B cell (primary cell): ENCODE data around the gene NOTCH1. TPM values are rescaled to one million over a fixed set of nuclear protein-coding genes. Genes with fewer than 3 reads are reported as not detected.
"Not testable (repeated sequence)": the region's sequence is repeated elsewhere in the genome, so short reads cannot be mapped to it uniquely, and the experiment has no call there.

ENCODE experiments used
- ATAC-seq: fragments of 200-7000 bp; cut with Tn5 transposase; one replicate; pipeline ENCODE4 v1.10.0; 2021; ENCODE audit warnings: low read depth, mild to moderate bottlenecking, moderate number of reproducible peaks, moderate library complexity
- CTCF ChIA-PET: fragments of 350-600 bp; sonication (Branson Sonifier 250); formaldehyde crosslinking; loops from one replicate; lab custom pipeline; 2021; ENCODE audit warnings: antibody characterized with exemption, inconsistent platforms; lab: Charles Lee
- POLR2A ChIA-PET: fragments of 350-600 bp; sonication (Branson Sonifier 250); formaldehyde crosslinking; loops from one replicate; lab custom pipeline; 2021; ENCODE audit warnings: antibody characterized with exemption; lab: Charles Lee
- DNase-seq: peaks from one replicate; pipeline ENCODE4 v3.0.0; 2013
- H2AFZ ChIP-seq: 2 replicates; pipeline ENCODE4 v1.6.1; 2012; ENCODE audit warnings: mild to moderate bottlenecking, low read depth, low read length; ENCODE audit not compliant: insufficient read depth, poor library complexity, severe bottlenecking
- H3K27ac ChIP-seq, 2 donors: 1 replicate in 1 of 2; 2 replicates in 1 of 2; pipeline ENCODE4 v1.5.1; 2012 to 2013; ENCODE audit warnings: low read length in 2 of 2, mild to moderate bottlenecking in 2 of 2, moderate library complexity in 1 of 2
- H3K27me3 ChIP-seq, 4 experiments: fragments of 200-600 bp in 1 of 4; sonication (generic) in 1 of 4; replicated peaks in 1 of 4; 1 replicate in 2 of 4; 2 replicates in 2 of 4; pipeline versions ENCODE4 v1.6.1 to v1.7.0; 2013 to 2016; ENCODE audit warnings: low read length in 3 of 4, mild to moderate bottlenecking in 2 of 4, mixed read lengths in 1 of 4, moderate library complexity in 1 of 4; ENCODE audit not compliant: insufficient read depth in 4 of 4, control insufficient read depth in 3 of 4; ENCODE audit errors: control extremely low read depth in 1 of 4
- H3K36me3 ChIP-seq, 2 experiments: replicated peaks in 1 of 2; 1 replicate in 1 of 2; 2 replicates in 1 of 2; pipeline versions ENCODE4 v1.6.1 to v1.7.1; 2013; ENCODE audit warnings: low read length in 1 of 2; ENCODE audit not compliant: insufficient read depth in 2 of 2, control insufficient read depth in 1 of 2; ENCODE audit errors: control extremely low read depth in 1 of 2, extremely low read depth in 1 of 2
- H3K4me1 ChIP-seq, 2 donors: fragments of 200-600 bp in 1 of 2; sonication (generic) in 1 of 2; 1 replicate in 1 of 2; 2 replicates in 1 of 2; pipeline versions ENCODE4 v1.5.1 to v1.6.1; 2013 to 2017; ENCODE audit warnings: low read length in 2 of 2; ENCODE audit not compliant: control insufficient read depth in 2 of 2, insufficient read depth in 2 of 2
- H3K4me2 ChIP-seq: replicated peaks from 2 replicates; pipeline ENCODE3; 2012; ENCODE audit warnings: mild to moderate bottlenecking, low read depth, low read length; ENCODE audit not compliant: poor library complexity, severe bottlenecking
- H3K4me3 ChIP-seq, 5 experiments: fragments of 200-600 bp in 1 of 5; sonication (generic) in 1 of 5; 1 replicate in 3 of 5; 2 replicates in 2 of 5; pipeline versions ENCODE4 v1.5.1 to v1.7.0; 2011 to 2016; ENCODE audit warnings: low read length in 4 of 5, mild to moderate bottlenecking in 4 of 5, low read depth in 2 of 5, control low read depth in 1 of 5, moderate library complexity in 1 of 5; ENCODE audit not compliant: insufficient read depth in 1 of 5; ENCODE audit errors: control extremely low read depth in 1 of 5, extremely low read depth in 1 of 5
- H3K79me2 ChIP-seq: fragments of 200-600 bp; sonication (generic); one replicate; pipeline ENCODE4 v1.6.0; 2016; ENCODE audit warnings: low read length; ENCODE audit not compliant: control insufficient read depth, insufficient read depth
- H3K9ac ChIP-seq: fragments of 200-600 bp; sonication (generic); 2 replicates; pipeline ENCODE4 v1.6.1; 2017; ENCODE audit warnings: mild to moderate bottlenecking, low read length, moderate library complexity
- H3K9me3 ChIP-seq, 3 donors: one replicate each; pipeline versions ENCODE4 v1.6.1 to v1.7.1; 2013; ENCODE audit warnings: low read length in 2 of 3; ENCODE audit not compliant: control insufficient read depth in 2 of 3, insufficient read depth in 1 of 3; ENCODE audit errors: control extremely low read depth in 1 of 3
- H4K20me1 ChIP-seq: 2 replicates; pipeline ENCODE4 v1.6.0; 2012; ENCODE audit warnings: mild to moderate bottlenecking, low read length; ENCODE audit not compliant: insufficient read depth, control insufficient read depth, poor library complexity, severe bottlenecking
- H3K27ac Mint-ChIP-seq: one replicate; pipeline ENCODE4 v1.8.0; 2021; ENCODE audit warnings: mixed read lengths
- H3K27me3 Mint-ChIP-seq: one replicate; pipeline ENCODE4 v1.8.0; 2021; ENCODE audit warnings: mixed read lengths
- H3K4me1 Mint-ChIP-seq: one replicate; pipeline ENCODE4 v1.8.0; 2021; ENCODE audit warnings: mixed read lengths
- H3K4me3 Mint-ChIP-seq: one replicate; pipeline ENCODE4 v1.8.0; 2021; ENCODE audit warnings: mixed read lengths
- H3K9me3 Mint-ChIP-seq: one replicate; pipeline ENCODE4 v1.8.0; 2022; ENCODE audit warnings: mixed read lengths; ENCODE audit not compliant: insufficient read depth
- EZH2 ChIP-seq: IDR thresholded peaks from 2 replicates; pipeline ENCODE4 v1.6.1; 2012; ENCODE audit warnings: borderline replicate concordance, low read depth, mild to moderate bottlenecking, moderate library complexity, low read length; ENCODE audit not compliant: insufficient read depth, poor library complexity, severe bottlenecking
- WGBS: methylation state at CpG from one replicate; pipeline ENCODE4 v1.1.5; 2013; ENCODE audit warnings: missing lambda C conversion rate; ENCODE audit not compliant: insufficient coverage; 5-methylcytosine and 5-hydroxymethylcytosine counted together
- intact Hi-C: fragments of 100-400 bp; cut with micrococcal nuclease; formaldehyde crosslinking; loops from one replicate; pipeline ENCODE4 v1.10.0; 2022
- polyA plus RNA-seq: library from polyadenylated mRNA; depleted of rRNA; stranded (reverse); fragments of >200 nt; gene quantifications from 2 replicates; pipeline ENCODE4 v1.2.3, GENCODE V29; 2012
- total RNA-seq, 2 donors: library from RNA; stranded (reverse); fragments of 120-200 nt in 1 of 2; gene quantifications; 1 replicate in 1 of 2; 2 replicates in 1 of 2; pipeline versions ENCODE4 v1.2.3 to v1.2.4, GENCODE V29; 2013 to 2022
- TF ChIP-seq, protein P1 (sequence below): fragments of 200-600 bp; IDR thresholded peaks from one replicate; pipeline ENCODE4 v1.8.0; 2022; ENCODE audit warnings: antibody characterized with exemption, mild to moderate bottlenecking

Gene NOTCH1
- total and polyA plus RNA-seq, 2 donors (not counting 1 experiment from before 2014, with no cell fraction given), result 16.6 to 38.5 TPM

DNA sequence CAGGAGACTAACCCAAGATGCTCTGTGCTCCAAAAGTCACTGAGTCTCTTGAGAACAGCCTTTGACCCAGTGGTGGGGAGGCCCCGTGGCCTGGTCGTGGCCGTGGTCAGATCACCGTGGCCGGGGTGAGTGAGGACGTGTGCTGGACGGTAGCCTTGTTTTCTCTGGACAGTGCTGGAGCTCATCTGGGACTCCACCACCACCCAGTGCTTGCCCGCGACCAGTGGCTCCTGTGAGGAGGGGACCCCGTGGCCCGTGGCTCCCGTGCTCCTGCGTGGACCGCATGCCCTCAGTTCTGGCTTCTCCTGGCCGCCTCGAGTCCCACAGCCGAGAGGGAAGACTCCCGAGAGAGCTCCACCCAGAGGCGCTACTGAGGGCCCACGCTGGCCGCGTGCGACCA is 15.9 kb upstream of the NOTCH1 start:
- Mint-ChIP-seq H3K4me3 (no peak overlapping the region), H3K27me3 (no peaks in the 10 kb centered on the region), H3K27ac (no peak overlapping the region), H3K4me1 (peaks cover 11% of the 10 kb centered on the region), H3K9me3 (no peaks in the 10 kb centered on the region)
- no peak overlapping the region for H3K4me2 ChIP-seq
- no peaks in the 10 kb centered on the region for H3K79me2 ChIP-seq
- no peak overlapping the region for H3K9ac ChIP-seq
- peaks cover 0 to 31% (median 13%) of the 10 kb centered on the region in 3 donors for H3K9me3 ChIP-seq
- H3K4me3 ChIP-seq, result no peak overlapping the region
- no peak overlapping the region for H3K27ac ChIP-seq
- no peaks in the 10 kb centered on the region for H4K20me1 ChIP-seq
- CTCF ChIA-PET, result interaction anchor here (1.0 kb wide), 1 partner anchor 72 kb away, joined by 3 read pairs; no protein-coding TSS in a partner anchor
- ATAC-seq (no peak), DNase-seq (no peak)
- H3K36me3 ChIP-seq, result no peaks in the 10 kb centered on the region
- H2AFZ ChIP-seq, result no peak overlapping the region
- WGBS, result 86% methylated on average over 23 of the region's 23 CpGs
- POLR2A ChIA-PET, result interaction anchor here (0.6 kb wide), 1 partner anchor 10 kb away, joined by 3 read pairs; no protein-coding TSS in a partner anchor
- peaks cover 16 to 33% of the 10 kb centered on the region in 2 donors for H3K4me1 ChIP-seq
- H3K27me3 ChIP-seq, result no peaks in the 10 kb centered on the region
- no peak for TF ChIP-seq EZH2
- TF ChIP-seq, protein P1, sequence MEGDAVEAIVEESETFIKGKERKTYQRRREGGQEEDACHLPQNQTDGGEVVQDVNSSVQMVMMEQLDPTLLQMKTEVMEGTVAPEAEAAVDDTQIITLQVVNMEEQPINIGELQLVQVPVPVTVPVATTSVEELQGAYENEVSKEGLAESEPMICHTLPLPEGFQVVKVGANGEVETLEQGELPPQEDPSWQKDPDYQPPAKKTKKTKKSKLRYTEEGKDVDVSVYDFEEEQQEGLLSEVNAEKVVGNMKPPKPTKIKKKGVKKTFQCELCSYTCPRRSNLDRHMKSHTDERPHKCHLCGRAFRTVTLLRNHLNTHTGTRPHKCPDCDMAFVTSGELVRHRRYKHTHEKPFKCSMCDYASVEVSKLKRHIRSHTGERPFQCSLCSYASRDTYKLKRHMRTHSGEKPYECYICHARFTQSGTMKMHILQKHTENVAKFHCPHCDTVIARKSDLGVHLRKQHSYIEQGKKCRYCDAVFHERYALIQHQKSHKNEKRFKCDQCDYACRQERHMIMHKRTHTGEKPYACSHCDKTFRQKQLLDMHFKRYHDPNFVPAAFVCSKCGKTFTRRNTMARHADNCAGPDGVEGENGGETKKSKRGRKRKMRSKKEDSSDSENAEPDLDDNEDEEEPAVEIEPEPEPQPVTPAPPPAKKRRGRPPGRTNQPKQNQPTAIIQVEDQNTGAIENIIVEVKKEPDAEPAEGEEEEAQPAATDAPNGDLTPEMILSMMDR, result no peak
- intact Hi-C loops, result no loop called here

DNA sequence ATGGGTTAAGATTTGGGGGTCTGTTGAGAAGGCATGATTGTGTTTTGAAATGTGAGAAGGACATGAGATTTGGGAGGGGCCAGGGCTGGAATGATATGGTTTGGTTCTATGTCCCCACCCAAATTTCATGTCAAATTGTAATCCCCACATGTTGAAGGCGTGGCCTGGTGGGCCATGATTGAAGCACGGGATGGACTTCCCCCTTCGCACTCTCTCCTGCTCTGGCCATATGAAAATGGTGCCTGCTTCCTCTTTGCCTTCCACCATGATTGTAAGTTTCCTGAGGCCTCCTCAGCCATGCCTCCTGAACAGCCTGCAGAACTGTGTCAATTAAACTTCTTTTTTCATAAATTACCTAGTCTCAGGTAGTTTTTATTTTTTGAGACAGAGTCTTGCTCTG is 14.7 kb upstream of the NOTCH1 start:
- intact Hi-C loops, result no loop called here
- CTCF ChIA-PET, result no interaction called here
- ATAC-seq, result no peak

DNA sequence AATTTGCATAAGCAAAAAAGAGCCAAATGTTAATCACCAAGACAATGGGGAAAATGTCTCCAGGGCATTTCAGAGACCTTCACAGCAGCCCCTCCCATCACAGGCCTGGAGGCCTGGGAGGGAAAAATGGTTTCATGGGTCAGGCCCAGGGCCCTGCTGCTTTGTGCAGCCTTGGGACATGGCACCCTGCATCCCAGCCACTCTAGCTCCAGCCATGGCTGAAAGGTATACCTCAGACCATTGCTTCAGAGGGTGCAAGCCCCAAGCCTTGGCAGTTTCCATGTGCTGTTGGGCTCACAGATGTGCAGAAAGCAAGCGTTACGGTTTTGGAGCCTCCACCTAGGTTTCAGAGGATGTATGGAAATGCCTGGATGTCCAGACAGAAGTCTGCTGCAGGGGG is 13.5 kb upstream of the NOTCH1 start:
- H3K9me3 Mint-ChIP-seq, POLR2A ChIA-PET: not testable (repeated sequence)
- WGBS, result 94% methylated on average over 2 of the region's 2 CpGs

More for the DNA sequence above, 14.7 kb upstream of the NOTCH1 start:
- Histone ChIP-seq H3K9me3 (peaks cover 0 to 31% (median 13%) of the 10 kb centered on the region in 3 donors), H3K27me3 (no peaks in the 10 kb centered on the region), H3K4me3 (no peak overlapping the region), H3K36me3 (no peaks in the 10 kb centered on the region), H3K4me2 (no peak overlapping the region), H3K27ac (no peak overlapping the region), H3K79me2 (no peaks in the 10 kb centered on the region), H2AFZ (no peak overlapping the region), H3K4me1 (peaks cover 16 to 33% of the 10 kb centered on the region in 2 donors), H3K9ac (no peak overlapping the region), H4K20me1 (no peaks in the 10 kb centered on the region)
- Mint-ChIP-seq H3K9me3 (no peaks in the 10 kb centered on the region), H3K4me1 (peaks cover 11% of the 10 kb centered on the region), H3K27ac (no peak overlapping the region), H3K27me3 (no peaks in the 10 kb centered on the region), H3K4me3 (no peak overlapping the region)
- POLR2A ChIA-PET, result no interaction called here
- DNase-seq, result no peak
- TF ChIP-seq, protein P1, result no peak
- no peak for TF ChIP-seq EZH2
- 76% methylated on average over 3 of the region's 3 CpGs for WGBS

More for the DNA sequence above, 13.5 kb upstream of the NOTCH1 start:
- peaks cover 16 to 27% of the 10 kb centered on the region in 2 donors for H3K4me1 ChIP-seq
- H3K9ac ChIP-seq, H3K27ac Mint-ChIP-seq, ATAC-seq, H3K4me3 ChIP-seq, H3K79me2 ChIP-seq, H3K4me3 Mint-ChIP-seq, H4K20me1 ChIP-seq, intact Hi-C loops, H3K36me3 ChIP-seq, H3K4me2 ChIP-seq, H3K27me3 ChIP-seq, DNase-seq, H3K27me3 Mint-ChIP-seq, H2AFZ ChIP-seq, CTCF ChIA-PET, H3K27ac ChIP-seq: not testable (repeated sequence)
- H3K9me3 ChIP-seq, result peaks cover 0 to 31% (median 13%) of the 10 kb centered on the region in 3 donors
- H3K4me1 Mint-ChIP-seq, result peaks cover 11% of the 10 kb centered on the region
